GM13977 (cell line): ENCODE measurements around the gene WASL.

Experiments used
- DNase-seq: peaks from one replicate; pipeline ENCODE4 v3.0.0; 2012; ENCODE audit warnings: low spot score
- in situ Hi-C: fragments of 300-500 bp; cut with MboI; formaldehyde crosslinking; loops from one replicate; pipeline ENCODE4 v1.12.0; 2022; ENCODE audit warnings: low sequenced_read_pairs, low pct_unique_long_range_greater_than_20kb, mixed read lengths, inconsistent platforms; ENCODE audit not compliant: unreplicated experiment
- TF ChIP-seq, protein P1 (sequence below): IDR thresholded peaks from 2 replicates; pipeline ENCODE4 v1.5.1; 2012; ENCODE audit warnings: mild to moderate bottlenecking, control low read depth; ENCODE audit not compliant: insufficient read depth; ENCODE audit errors: extremely low read depth, missing control alignments

The WASL gene

GRCh38 chr7:123653162-123653561, 95.6 kb downstream of the WASL start:
- TF ChIP-seq, protein P1, sequence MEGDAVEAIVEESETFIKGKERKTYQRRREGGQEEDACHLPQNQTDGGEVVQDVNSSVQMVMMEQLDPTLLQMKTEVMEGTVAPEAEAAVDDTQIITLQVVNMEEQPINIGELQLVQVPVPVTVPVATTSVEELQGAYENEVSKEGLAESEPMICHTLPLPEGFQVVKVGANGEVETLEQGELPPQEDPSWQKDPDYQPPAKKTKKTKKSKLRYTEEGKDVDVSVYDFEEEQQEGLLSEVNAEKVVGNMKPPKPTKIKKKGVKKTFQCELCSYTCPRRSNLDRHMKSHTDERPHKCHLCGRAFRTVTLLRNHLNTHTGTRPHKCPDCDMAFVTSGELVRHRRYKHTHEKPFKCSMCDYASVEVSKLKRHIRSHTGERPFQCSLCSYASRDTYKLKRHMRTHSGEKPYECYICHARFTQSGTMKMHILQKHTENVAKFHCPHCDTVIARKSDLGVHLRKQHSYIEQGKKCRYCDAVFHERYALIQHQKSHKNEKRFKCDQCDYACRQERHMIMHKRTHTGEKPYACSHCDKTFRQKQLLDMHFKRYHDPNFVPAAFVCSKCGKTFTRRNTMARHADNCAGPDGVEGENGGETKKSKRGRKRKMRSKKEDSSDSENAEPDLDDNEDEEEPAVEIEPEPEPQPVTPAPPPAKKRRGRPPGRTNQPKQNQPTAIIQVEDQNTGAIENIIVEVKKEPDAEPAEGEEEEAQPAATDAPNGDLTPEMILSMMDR = no peak
- in situ Hi-C loops = no loop called here
- DNase-seq = no peak

DNA sequence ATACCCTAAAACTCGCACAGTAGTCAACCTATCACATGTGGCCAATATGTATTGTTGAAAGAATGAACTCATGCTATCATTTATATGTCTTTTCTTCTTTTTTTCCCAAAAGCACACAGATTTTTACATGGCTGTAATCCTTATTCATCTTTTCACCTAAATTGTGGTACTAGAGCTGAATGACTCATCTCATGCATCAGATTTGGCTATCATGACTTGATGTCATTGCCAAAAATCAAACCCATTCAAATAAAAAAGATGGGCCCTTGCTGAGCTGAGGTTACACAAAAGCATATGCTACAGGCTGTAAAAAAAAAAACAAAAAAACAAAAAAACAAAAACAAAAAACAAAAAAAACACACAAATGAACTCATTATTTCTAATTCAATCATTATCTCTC, 96.4 kb downstream of the WASL start:
- DNase-seq = no peak
- in situ Hi-C loops = no loop called here
- TF ChIP-seq, protein P1 = no peak

DNA sequence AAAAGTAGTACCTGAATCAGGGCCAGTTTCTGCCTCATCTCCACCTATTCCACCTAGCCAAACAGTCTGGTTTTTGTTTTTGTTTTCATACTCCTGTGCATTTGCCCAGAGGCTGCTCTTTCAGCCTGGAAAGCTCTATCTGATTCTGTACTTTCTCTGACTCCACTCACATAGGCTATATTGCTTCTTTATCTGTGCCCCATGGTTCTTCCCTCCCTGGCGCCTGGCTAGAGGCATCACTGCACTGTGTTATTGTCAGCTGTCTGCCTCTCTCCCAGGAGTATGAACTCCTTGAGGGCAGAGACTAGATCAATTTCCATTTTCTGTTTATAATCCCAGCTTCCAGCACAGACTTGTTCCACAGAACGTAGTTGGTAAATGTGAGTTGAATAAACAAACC, 98.2 kb downstream of the WASL start:
- DNase-seq = no peak
- in situ Hi-C loops = no loop called here
- TF ChIP-seq, protein P1 = no peak

- TF ChIP-seq, protein P1 = no peak
- in situ Hi-C loops = no loop called here
- DNase-seq = no peak
These were observed 98.8 kb downstream of the WASL start for GRCh38 chr7:123649964-123650363.

- in situ Hi-C loops = no loop called here
- no peak for DNase-seq
- TF ChIP-seq, protein P1 = no peak
These were observed 101.6 kb downstream of the WASL start for GRCh38 chr7:123647106-123647730.

GRCh38 chr7:123645516-123645915, 103.3 kb downstream of the WASL start:
- no peak for DNase-seq
- in situ Hi-C loops = no loop called here

More at GRCh38 chr7:123645516-123645915, 103.3 kb downstream of the WASL start:
- TF ChIP-seq, protein P1 = no peak
